Activated CD8-positive, alpha-beta memory T cell treated with anti-CD3 and anti-CD28 coated beads for 1 hour (primary cell): ENCODE measurements around the gene XRN1.

Source experiments
- DNase-seq, 2 donors: peaks; one replicate each; pipeline ENCODE4 v3.0.0-alpha.2; 2020; ENCODE audit warnings: low read depth in 1 of 2; ENCODE audit errors: extremely low read depth in 1 of 2

The XRN1 gene

GRCh38 chr3:142272200-142272891, 175.5 kb downstream of the XRN1 start:
- DNase-seq = no peak

GRCh38 chr3:142270407-142270806, 177.4 kb downstream of the XRN1 start:
- no peak for DNase-seq

DNA sequence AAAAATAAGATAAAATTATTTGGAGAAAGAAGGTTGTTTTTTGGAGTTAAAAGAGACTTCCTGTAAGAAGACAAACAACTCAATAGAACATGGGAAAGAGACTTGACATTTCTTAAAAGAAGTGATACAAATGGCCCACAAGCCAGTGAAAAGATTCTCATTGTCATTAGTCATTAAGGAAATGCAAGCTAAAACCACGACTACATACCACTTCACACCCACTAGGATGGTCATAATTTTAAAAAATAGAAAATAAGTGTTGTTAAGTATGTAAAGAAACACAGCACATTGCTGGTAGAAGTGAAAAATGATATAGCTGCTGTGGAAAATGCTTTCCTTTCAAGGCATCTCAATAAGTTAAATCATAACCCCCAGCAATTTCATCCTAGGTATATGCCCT, 178.1 kb downstream of the XRN1 start:
- DNase-seq = no peak

- no peak for DNase-seq
These were observed 179.4 kb downstream of the XRN1 start for GRCh38 chr3:142268426-142268825.

DNA sequence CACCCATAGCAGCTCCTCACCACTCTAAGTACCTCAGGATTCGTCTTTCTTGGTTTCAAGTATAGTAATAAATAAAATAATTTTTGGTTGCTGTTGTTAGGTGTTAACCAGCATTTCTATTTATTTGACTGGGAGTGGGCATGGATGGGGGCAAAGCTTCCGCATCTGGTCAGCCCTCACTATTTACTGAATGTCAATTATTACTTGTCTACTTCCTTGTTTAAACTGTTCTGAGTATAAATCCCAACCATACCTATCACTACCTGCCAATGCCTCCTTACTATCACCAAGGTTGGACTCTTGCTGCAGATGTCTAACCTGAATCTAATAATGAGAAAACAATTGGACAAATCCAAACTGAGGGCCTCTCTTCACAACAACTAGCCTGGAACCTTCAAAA, 180.6 kb downstream of the XRN1 start:
- DNase-seq = no peak

GRCh38 chr3:142263112-142263511, 184.7 kb downstream of the XRN1 start:
- no peak for DNase-seq

GRCh38 chr3:142259359-142259758, 188.5 kb downstream of the XRN1 start:
- DNase-seq = no peak

GRCh38 chr3:142256712-142257333, 191.0 kb downstream of the XRN1 start:
- DNase-seq = no peak
